CD14-positive monocyte (primary cell): ENCODE data around the gene MEF2D. TPM values are rescaled to one million over a fixed set of nuclear protein-coding genes. Genes with fewer than 3 reads are reported as not detected.

Source experiments
- DNase-seq, 3 donors: peaks; one replicate each; pipeline ENCODE4 v3.0.0-alpha.2; 2011 to 2022
- H2AFZ ChIP-seq: 2 replicates; pipeline ENCODE4 v1.6.0; 2012; ENCODE audit warnings: mild to moderate bottlenecking, low read depth, low read length, inconsistent platforms; ENCODE audit not compliant: insufficient read depth, poor library complexity, severe bottlenecking
- H3K27ac ChIP-seq, 2 donors: 1 replicate in 1 of 2; 2 replicates in 1 of 2; pipeline ENCODE4 v1.5.1; 2012 to 2013; ENCODE audit warnings: low read length in 2 of 2, control low read depth in 1 of 2, inconsistent platforms in 1 of 2, low read depth in 1 of 2, mild to moderate bottlenecking in 1 of 2
- H3K27me3 ChIP-seq, 2 donors: one replicate each; pipeline versions ENCODE4 v1.6.0 to v1.6.1; 2011 to 2013; ENCODE audit warnings: low read length in 2 of 2; ENCODE audit not compliant: control insufficient read depth in 2 of 2, insufficient read depth in 2 of 2
- H3K36me3 ChIP-seq, 2 donors: replicated peaks in 1 of 2; 1 replicate in 1 of 2; 2 replicates in 1 of 2; pipeline versions ENCODE4 v1.5.1 to v1.6.1; 2012 to 2013; ENCODE audit warnings: low read length in 2 of 2, control low read depth in 1 of 2, inconsistent platforms in 1 of 2, mild to moderate bottlenecking in 1 of 2; ENCODE audit not compliant: insufficient read depth in 2 of 2, control insufficient read depth in 1 of 2
- H3K4me1 ChIP-seq, 2 donors: 1 replicate in 1 of 2; 2 replicates in 1 of 2; pipeline versions ENCODE4 v1.5.1 to v1.6.1; 2012 to 2013; ENCODE audit warnings: low read length in 2 of 2, control low read depth in 1 of 2, inconsistent platforms in 1 of 2, mild to moderate bottlenecking in 1 of 2, moderate library complexity in 1 of 2; ENCODE audit not compliant: insufficient read depth in 2 of 2, control insufficient read depth in 1 of 2
- H3K4me2 ChIP-seq: replicated peaks from 2 replicates; pipeline ENCODE3; 2012; ENCODE audit warnings: low read length, moderate library complexity, mild to moderate bottlenecking; ENCODE audit not compliant: poor library complexity, severe bottlenecking; ENCODE audit errors: extremely low read depth
- H3K4me3 ChIP-seq, 3 experiments: fragments of 200-600 bp in 1 of 3; sonication (generic) in 1 of 3; replicated peaks in 1 of 3; 1 replicate in 2 of 3; 2 replicates in 1 of 3; pipeline ENCODE4 v1.5.1; 2011 to 2013; ENCODE audit warnings: low read length in 3 of 3, mild to moderate bottlenecking in 3 of 3, control low read depth in 2 of 3, low read depth in 2 of 3, inconsistent platforms in 1 of 3, moderate library complexity in 1 of 3
- H3K79me2 ChIP-seq: 2 replicates; pipeline ENCODE4 v1.6.0; 2012; ENCODE audit warnings: mild to moderate bottlenecking, control low read depth, inconsistent platforms, low read length, moderate library complexity; ENCODE audit not compliant: insufficient read depth
- H3K9ac ChIP-seq: 2 replicates; pipeline ENCODE4 v1.6.0; 2017; ENCODE audit warnings: low read length, mild to moderate bottlenecking; ENCODE audit not compliant: insufficient read depth, poor library complexity, severe bottlenecking
- H3K9me3 ChIP-seq, 2 donors: replicated peaks in 1 of 2; 1 replicate in 1 of 2; 2 replicates in 1 of 2; pipeline versions ENCODE4 v1.5.1 to v1.6.1; 2012 to 2013; ENCODE audit warnings: low read length in 2 of 2, control low read depth in 1 of 2; ENCODE audit not compliant: control insufficient read depth in 1 of 2, insufficient read depth in 1 of 2
- H4K20me1 ChIP-seq: 2 replicates; pipeline ENCODE4 v1.6.0; 2012; ENCODE audit warnings: mild to moderate bottlenecking, low read length, control low read depth, moderate library complexity; ENCODE audit not compliant: insufficient read depth
- H3K27ac Mint-ChIP-seq, 7 donors: one replicate each; pipeline ENCODE4 v1.8.0; 2020; ENCODE audit warnings: mild to moderate bottlenecking in 7 of 7, mixed read lengths in 7 of 7, moderate library complexity in 6 of 7, inconsistent platforms in 2 of 7
- H3K27me3 Mint-ChIP-seq, 3 donors: one replicate each; pipeline ENCODE4 v1.8.0; 2021 to 2022; ENCODE audit warnings: low read depth in 3 of 3, mild to moderate bottlenecking in 3 of 3, mixed read lengths in 3 of 3, moderate library complexity in 3 of 3, inconsistent platforms in 1 of 3
- H3K36me3 Mint-ChIP-seq, 2 donors: one replicate each; pipeline ENCODE4 v1.8.0; 2020; ENCODE audit warnings: mixed read lengths in 2 of 2, inconsistent platforms in 1 of 2, mild to moderate bottlenecking in 1 of 2
- H3K4me1 Mint-ChIP-seq: one replicate; pipeline ENCODE4 v1.8.0; 2020; ENCODE audit warnings: mild to moderate bottlenecking, mixed read lengths
- H3K4me3 Mint-ChIP-seq, 2 donors: one replicate each; pipeline ENCODE4 v1.8.0; 2020; ENCODE audit warnings: mild to moderate bottlenecking in 2 of 2, mixed read lengths in 2 of 2, moderate library complexity in 1 of 2
- H3K9me3 Mint-ChIP-seq, 7 donors: one replicate each; pipeline ENCODE4 v1.8.0; 2020 to 2022; ENCODE audit warnings: mixed read lengths in 7 of 7, mild to moderate bottlenecking in 6 of 7, moderate library complexity in 6 of 7, inconsistent platforms in 2 of 7
- CTCF ChIP-seq: fragments of 200-600 bp; IDR thresholded peaks from one replicate; pipeline ENCODE4 v1.8.0; 2022; ENCODE audit warnings: antibody characterized with exemption, mild to moderate bottlenecking
- WGBS: methylation state at CpG from one replicate; pipeline ENCODE4 v1.1.5; 2013; ENCODE audit warnings: missing lambda C conversion rate; ENCODE audit not compliant: insufficient coverage; 5-methylcytosine and 5-hydroxymethylcytosine counted together
- intact Hi-C, 2 donors: fragments of 100-400 bp; cut with micrococcal nuclease; formaldehyde crosslinking; loops; one replicate each; pipeline versions ENCODE4 v1.15.0 to v1.15.1; 2023
- polyA plus RNA-seq, 3 donors: library from polyadenylated mRNA; depleted of rRNA in 1 of 3; unstranded in 2 of 3; stranded (reverse) in 1 of 3; fragments of 300-500 nt in 2 of 3; fragments of >200 nt in 1 of 3; fragmentation: Illumina TruSeq in 2 of 3; gene quantifications; 1 replicate in 2 of 3; 2 replicates in 1 of 3; pipeline ENCODE4 v1.2.3, GENCODE V29; 2012 to 2021

MEF2D gene
- polyA plus RNA-seq, 3 donors: 4.5 to 66.4 (median 8.0) TPM

GRCh38 chr1:156495401-156496140, 5.0 kb downstream of the MEF2D start:
- TF ChIP-seq CTCF: no peak
- Histone ChIP-seq H3K27me3 (no peaks in the 10 kb centered on the region), H2AFZ (no peak overlapping the region), H3K27ac (peak overlapping the region; percentile 26 to 98), H3K4me1 (peaks cover 86 to 88% of the 10 kb centered on the region in 2 donors), H3K9me3 (no peaks in the 10 kb centered on the region), H3K36me3 (peaks cover 3 to 8% of the 10 kb centered on the region in 2 donors), H3K4me2 (peak overlapping the region; percentile 96), H3K79me2 (peaks cover 100% of the 10 kb centered on the region), H3K4me3 (peak overlapping the region in 1 of 3 experiments; percentile 99), H4K20me1 (peaks cover 99% of the 10 kb centered on the region), H3K9ac (no peak overlapping the region)
- peaks cover 29 to 40% of the 10 kb centered on the region in 2 donors for H3K36me3 Mint-ChIP-seq
- no peak for DNase-seq
- H3K27ac Mint-ChIP-seq: peak overlapping the region; percentile 75 to 99 (median 91)
- intact Hi-C loops: loop anchor here (2.0 to 10.0 kb wide), 3 partner anchors 15 to 59 kb away; no protein-coding TSS in a partner anchor
- peaks cover 0 to 3% (median 0%) of the 10 kb centered on the region in 7 donors for H3K9me3 Mint-ChIP-seq
- peaks cover 84% of the 10 kb centered on the region for H3K4me1 Mint-ChIP-seq
- 61% methylated on average over 3 of the region's 9 CpGs for WGBS
- peaks cover 0 to 3% (median 0%) of the 10 kb centered on the region in 3 donors for H3K27me3 Mint-ChIP-seq
- H3K4me3 Mint-ChIP-seq: peak overlapping the region; percentile 93 to 97

- no peaks in the 10 kb centered on the region for H3K27me3 ChIP-seq
- DNase-seq: no peak
- H3K4me1 Mint-ChIP-seq: peaks cover 96% of the 10 kb centered on the region
- peaks cover 29 to 40% of the 10 kb centered on the region in 2 donors for H3K36me3 Mint-ChIP-seq
- H3K79me2 ChIP-seq: peaks cover 100% of the 10 kb centered on the region
- peaks cover 0 to 3% (median 0%) of the 10 kb centered on the region in 3 donors for H3K27me3 Mint-ChIP-seq
- peak overlapping the region; percentile 11 to 31 for H3K4me3 Mint-ChIP-seq
- intact Hi-C loops: loop anchor here (5.0 to 10.0 kb wide), 3 partner anchors 33 to 78 kb away; partner anchors contain the start of gene IQGAP3 (in 1 of the 2)
- no peaks in the 10 kb centered on the region for H3K9me3 Mint-ChIP-seq
- peak overlapping the region in 6 of 7 donors; percentile 54 to 99 (median 94) for H3K27ac Mint-ChIP-seq
- peak overlapping the region; percentile 57 for H3K4me2 ChIP-seq
- H3K4me1 ChIP-seq: peaks cover 97 to 100% of the 10 kb centered on the region in 2 donors
- no CpG with 5 or more reads among the region's 7 CpGs for WGBS
- peaks cover 100% of the 10 kb centered on the region for H4K20me1 ChIP-seq
- H3K4me3 ChIP-seq: peak overlapping the region in 1 of 3 experiments; percentile 60
- no peak overlapping the region for H3K9ac ChIP-seq
- peak overlapping the region; percentile 77 to 98 for H3K27ac ChIP-seq
- no peak for TF ChIP-seq CTCF
- no peaks in the 10 kb centered on the region for H3K9me3 ChIP-seq
- H2AFZ ChIP-seq: no peak overlapping the region
- H3K36me3 ChIP-seq: peaks cover 3 to 8% of the 10 kb centered on the region in 2 donors
Measured at GRCh38 chr1:156494309-156494895, 6.2 kb downstream of the MEF2D start.
